H1 (cell line): ENCODE measurements around the gene RNF10. TPM values are rescaled to one million over a fixed set of nuclear protein-coding genes. Genes with fewer than 3 reads are reported as not detected.

Experiments used
- CTCF ChIA-PET: fragments of 300-600 bp; sonication (Branson Sonifier 250); formaldehyde crosslinking; loops from one replicate; lab custom pipeline; 2021; ENCODE audit not compliant: partially characterized antibody; lab: Charles Lee
- POLR2A ChIA-PET: fragments of 300-600 bp; sonication (Branson Sonifier 250); formaldehyde crosslinking; loops from one replicate; lab custom pipeline; 2021; ENCODE audit warnings: inconsistent platforms; ENCODE audit not compliant: partially characterized antibody; lab: Charles Lee
- DNase-seq, 2 experiments: peaks; one replicate each; pipeline versions ENCODE4 v3.0.0 to v3.0.0-alpha.2; 2010 to 2022; ENCODE audit warnings: low spot score in 2 of 2, low read depth in 1 of 2, mixed read lengths in 1 of 2
- FAIRE-seq: peaks from 2 replicates; lab custom pipeline; 2011; peaks lifted over from hg19 to GRCh38; lab: Jason Lieb, UNC
- H2AFZ ChIP-seq: 2 replicates; pipeline ENCODE4 v1.8.1; 2012; ENCODE audit warnings: low read length, inconsistent platforms
- H2AK5ac ChIP-seq: 2 replicates; pipeline ENCODE4 v1.6.1; 2013; ENCODE audit warnings: low read depth, low read length
- H2BK120ac ChIP-seq: replicated peaks from 2 replicates; pipeline ENCODE3; 2013; ENCODE audit warnings: low read depth, low read length, inconsistent platforms
- H2BK12ac ChIP-seq: 2 replicates; pipeline ENCODE4 v1.6.1; 2013; ENCODE audit warnings: low read depth, low read length
- H2BK15ac ChIP-seq: 2 replicates; pipeline ENCODE4 v1.6.1; 2013; ENCODE audit warnings: low read length
- H2BK20ac ChIP-seq: 2 replicates; pipeline ENCODE4 v1.6.1; 2013; ENCODE audit warnings: low read length
- H2BK5ac ChIP-seq: 2 replicates; pipeline ENCODE4 v1.6.1; 2013; ENCODE audit warnings: low read depth, low read length
- H3K14ac ChIP-seq: 2 replicates; pipeline ENCODE4 v1.6.1; 2013; ENCODE audit warnings: inconsistent platforms; ENCODE audit not compliant: insufficient read length
- H3K18ac ChIP-seq: 2 replicates; pipeline ENCODE4 v1.6.1; 2013; ENCODE audit warnings: low read length; ENCODE audit errors: extremely low read depth
- H3K23ac ChIP-seq: 2 replicates; pipeline ENCODE4 v1.6.1; 2013; ENCODE audit warnings: inconsistent platforms; ENCODE audit not compliant: insufficient read length
- H3K23me2 ChIP-seq: 2 replicates; pipeline ENCODE4 v1.6.1; 2013; ENCODE audit warnings: low read depth, low read length
- H3K27ac ChIP-seq: 2 replicates; pipeline ENCODE4 v1.6.1; 2011; ENCODE audit warnings: low read depth, low read length, inconsistent platforms
- H3K27me3 ChIP-seq, 4 experiments: replicated peaks in 1 of 4; 1 replicate in 1 of 4; 2 replicates in 3 of 4; pipeline versions ENCODE4 v1.6.1 to v1.8.1; 2011 to 2013; ENCODE audit warnings: low read length in 3 of 4, mild to moderate bottlenecking in 3 of 4, inconsistent platforms in 2 of 4, mixed read lengths in 2 of 4, moderate library complexity in 1 of 4; ENCODE audit not compliant: control insufficient read depth in 3 of 4, insufficient read depth in 3 of 4; ENCODE audit errors: extremely low read depth in 1 of 4
- H3K36me3 ChIP-seq, 4 experiments: 2 replicates each; pipeline versions ENCODE4 v1.6.1 to v1.8.1; 2011 to 2013; ENCODE audit warnings: mild to moderate bottlenecking in 4 of 4, low read length in 3 of 4, moderate library complexity in 2 of 4, control low read depth in 1 of 4, inconsistent platforms in 1 of 4; ENCODE audit not compliant: insufficient read depth in 4 of 4, control insufficient read depth in 2 of 4
- H3K4ac ChIP-seq: replicated peaks from 2 replicates; pipeline ENCODE3; 2013; ENCODE audit warnings: low read length, low read depth, mixed read lengths, inconsistent platforms; ENCODE audit not compliant: insufficient read length
- H3K4me1 ChIP-seq, 4 experiments: replicated peaks in 1 of 4; 1 replicate in 1 of 4; 2 replicates in 3 of 4; pipeline versions ENCODE4 v1.6.1 to v1.8.1; 2011 to 2013; ENCODE audit warnings: low read length in 3 of 4, inconsistent platforms in 2 of 4, mixed read lengths in 1 of 4; ENCODE audit not compliant: insufficient read depth in 4 of 4, control insufficient read depth in 3 of 4
- H3K4me2 ChIP-seq, 2 experiments: 2 replicates each; pipeline versions ENCODE4 v1.6.1 to v1.8.1; 2011 to 2013; ENCODE audit warnings: low read depth in 2 of 2, low read length in 2 of 2, control low read depth in 1 of 2, inconsistent platforms in 1 of 2, mild to moderate bottlenecking in 1 of 2; ENCODE audit not compliant: insufficient read depth in 1 of 2
- H3K4me3 ChIP-seq, 4 experiments: fragments of 200-600, 300-600 bp in 1 of 4; sonication (generic), shearing (Covaris generic), sonication (Bioruptor Twin) in 1 of 4; 2 replicates each; pipeline versions ENCODE4 v1.5.1 to v1.8.1; 2011 to 2016; ENCODE audit warnings: low read length in 4 of 4, low read depth in 3 of 4, control low read depth in 2 of 4, inconsistent platforms in 2 of 4, mild to moderate bottlenecking in 2 of 4, mixed read lengths in 1 of 4, moderate library complexity in 1 of 4; ENCODE audit not compliant: insufficient read depth in 2 of 4; ENCODE audit errors: extremely low read depth in 1 of 4
- H3K56ac ChIP-seq: replicated peaks from 2 replicates; pipeline ENCODE3; 2013; ENCODE audit warnings: low read depth, mild to moderate bottlenecking, mixed read lengths, low read length, inconsistent platforms; ENCODE audit not compliant: insufficient read length
- H3K79me1 ChIP-seq: 2 replicates; pipeline ENCODE4 v1.6.1; 2013; ENCODE audit warnings: low read depth, low read length, control low read depth
- H3K79me2 ChIP-seq, 2 experiments: 2 replicates each; pipeline versions ENCODE4 v1.6.1 to v1.8.1; 2012 to 2013; ENCODE audit warnings: low read length in 2 of 2, mild to moderate bottlenecking in 2 of 2, inconsistent platforms in 1 of 2; ENCODE audit not compliant: insufficient read depth in 2 of 2, control insufficient read depth in 1 of 2
- H3K9ac ChIP-seq, 4 experiments: replicated peaks in 1 of 4; 1 replicate in 1 of 4; 2 replicates in 3 of 4; pipeline versions ENCODE4 v1.6.1 to v1.8.1; 2011 to 2013; ENCODE audit warnings: low read depth in 3 of 4, low read length in 3 of 4, control low read depth in 2 of 4, mild to moderate bottlenecking in 2 of 4, moderate library complexity in 2 of 4, inconsistent platforms in 1 of 4; ENCODE audit errors: extremely low read depth in 1 of 4
- H3K9me3 ChIP-seq, 2 experiments: 2 replicates each; pipeline versions ENCODE4 v1.6.1 to v1.8.1; 2012 to 2013; ENCODE audit warnings: mild to moderate bottlenecking in 2 of 2, moderate library complexity in 2 of 2, control low read depth in 1 of 2, inconsistent platforms in 1 of 2, low read depth in 1 of 2, low read length in 1 of 2, mixed read lengths in 1 of 2; ENCODE audit not compliant: insufficient read depth in 2 of 2
- H4K20me1 ChIP-seq, 2 experiments: replicated peaks in 1 of 2; 2 replicates each; pipeline versions ENCODE3 to v1.8.1; 2011 to 2013; ENCODE audit warnings: inconsistent platforms in 2 of 2, low read length in 2 of 2, mild to moderate bottlenecking in 1 of 2; ENCODE audit not compliant: insufficient read depth in 2 of 2, control insufficient read depth in 1 of 2
- H4K5ac ChIP-seq: 2 replicates; pipeline ENCODE4 v1.6.1; 2013; ENCODE audit warnings: low read length, low read depth, mixed read lengths, inconsistent platforms; ENCODE audit not compliant: insufficient read length
- H4K8ac ChIP-seq: 2 replicates; pipeline ENCODE4 v1.8.0; 2013; ENCODE audit warnings: mild to moderate bottlenecking, moderate library complexity, low read length, inconsistent platforms; ENCODE audit not compliant: insufficient read depth; ENCODE audit errors: extremely low read depth
- H4K91ac ChIP-seq: replicated peaks from 2 replicates; pipeline ENCODE3; 2013; ENCODE audit warnings: low read length, mixed read lengths, inconsistent platforms; ENCODE audit not compliant: insufficient read length
- BRCA1 ChIP-seq: IDR thresholded peaks from 2 replicates; pipeline ENCODE4 v1.6.1; 2012; ENCODE audit warnings: low read depth, low read length, improper control_type of control experiment
- MAFK ChIP-seq: IDR thresholded peaks from 2 replicates; pipeline ENCODE4 v1.6.1; 2012; ENCODE audit warnings: low read depth, mild to moderate bottlenecking, improper control_type of control experiment, low read length
- SP1 ChIP-seq: IDR thresholded peaks from 2 replicates; pipeline ENCODE4 v1.6.1; 2011; ENCODE audit warnings: low read depth, low read length
- SP2 ChIP-seq: IDR thresholded peaks from 2 replicates; pipeline ENCODE4 v1.6.1; 2012; ENCODE audit warnings: mild to moderate bottlenecking, low read length, inconsistent platforms
- SRF ChIP-seq: IDR thresholded peaks from 2 replicates; pipeline ENCODE4 v1.6.1; 2011; ENCODE audit warnings: mild to moderate bottlenecking, low read depth, low read length, moderate library complexity
- TCF12 ChIP-seq: IDR thresholded peaks from 2 replicates; pipeline ENCODE4 v1.6.1; 2011; ENCODE audit warnings: low read depth, mild to moderate bottlenecking, low read length
- WGBS, 2 experiments: shearing (Covaris generic) in 1 of 2; methylation state at CpG; one replicate each; pipeline versions ENCODE4 v1.1.6 to v1.1.7; 2013 to 2015; ENCODE audit warnings: low lambda C conversion rate in 2 of 2, mixed read lengths in 2 of 2, inconsistent platforms in 1 of 2, low coverage in 1 of 2, missing lambda C conversion rate in 1 of 2; ENCODE audit not compliant: insufficient replicate concordance in 2 of 2, insufficient coverage in 1 of 2, insufficient read length in 1 of 2; ENCODE audit errors: extremely low coverage in 1 of 2, missing lambda C conversion rate in 1 of 2; 5-methylcytosine and 5-hydroxymethylcytosine counted together
- polyA plus RNA-seq, 7 experiments: library from polyadenylated mRNA; depleted of rRNA in 3 of 7; stranded (reverse) in 5 of 7; unstranded in 2 of 7; fragments of >200 nt in 5 of 7; fragments of 200-250 nt in 2 of 7; gene quantifications; 1 replicate in 5 of 7; 2 replicates in 1 of 7; 4 replicates in 1 of 7; pipeline versions ENCODE4 v1.2.1 to v1.2.3, GENCODE V29; 2011 to 2013; ENCODE audit warnings: missing spikeins in 2 of 7, mixed read lengths in 2 of 7
- total RNA-seq: library from RNA; stranded (reverse); fragmentation: NEBNext Ultra II Directional; extraction: Animal tissue kit (Norgen Biotek cat#: 25700); gene quantifications from 2 replicates; pipeline ENCODE4 v1.2.1, GENCODE V29; 2021

RNF10 gene
- total and polyA plus RNA-seq, 2 of the 8 experiments (the other 6 are each of a cell fraction or from before 2014, with no cell fraction given), result 71.6 to 171 TPM

DNA sequence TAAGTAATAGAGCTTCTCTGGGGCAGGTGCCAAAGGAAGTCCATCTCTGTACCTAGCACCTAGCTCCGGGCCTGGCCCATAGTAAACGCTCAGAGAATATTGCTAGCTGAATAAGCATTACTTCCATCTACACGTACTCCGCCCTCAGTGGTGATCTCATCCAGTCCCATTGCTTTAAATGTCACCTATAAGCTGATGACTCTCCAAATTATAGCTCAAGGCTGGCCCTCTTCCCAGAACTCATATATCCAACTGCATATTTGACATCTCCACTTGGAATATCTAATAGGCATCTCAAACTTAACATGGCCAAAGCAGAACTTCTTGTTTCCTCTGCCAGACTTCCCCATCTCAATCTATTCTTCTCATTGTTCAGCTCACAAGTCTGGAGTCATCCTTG, 45.1 kb upstream of the RNF10 start:
- CTCF ChIA-PET, result interaction anchor here (1.0 to 6.6 kb wide), 3 partner anchors 10 to 30 kb away, joined by 3 to 47 read pairs (median 6); partner anchors contain the start of gene SRSF9
- H3K79me1 ChIP-seq, result no peaks in the 10 kb centered on the region
- no peaks in the 10 kb centered on the region for H4K20me1 ChIP-seq
- H3K23ac ChIP-seq, result no peak overlapping the region
- H2BK20ac ChIP-seq, result no peak overlapping the region
- no peak overlapping the region for H2BK5ac ChIP-seq
- TF ChIP-seq BRCA1 (no peak), SRF (no peak), SP2 (no peak), TCF12 (no peak), SP1 (no peak), MAFK (no peak)
- no peaks in the 10 kb centered on the region for H3K79me2 ChIP-seq
- H2AFZ ChIP-seq, result no peak overlapping the region
- no peak overlapping the region for H2BK15ac ChIP-seq
- no peaks in the 10 kb centered on the region; a peak in 1 of 7 replicates for H3K27me3 ChIP-seq
- no peak overlapping the region for H3K4me3 ChIP-seq
- H3K36me3 ChIP-seq, result peaks cover 0 to 2% (median 0%) of the 10 kb centered on the region in 4 experiments; a peak in 2 of 8 replicates
- FAIRE-seq, result no peak
- no peak overlapping the region for H3K4ac ChIP-seq
- H3K14ac ChIP-seq, result no peak overlapping the region
- H2AK5ac ChIP-seq, result no peak overlapping the region
- H3K4me1 ChIP-seq, result no peaks in the 10 kb centered on the region
- H4K91ac ChIP-seq, result no peak overlapping the region
- H3K56ac ChIP-seq, result no peak overlapping the region
- WGBS, 2 experiments, result 93% methylated on average over 4 of the region's 4 CpGs; no CpG with 5 or more reads in 1 of the 2 experiments
- H3K4me2 ChIP-seq, result no peak overlapping the region
- no peak overlapping the region for H4K5ac ChIP-seq
- H4K8ac ChIP-seq, result no peak overlapping the region
- H2BK120ac ChIP-seq, result no peak overlapping the region
- H3K9me3 ChIP-seq, result no peaks in the 10 kb centered on the region; a peak in 1 of 4 replicates
- H3K9ac ChIP-seq, result no peak overlapping the region
- no peak overlapping the region for H3K18ac ChIP-seq
- no peak for DNase-seq
- no peak overlapping the region for H3K27ac ChIP-seq
- H3K23me2 ChIP-seq, result no peaks in the 10 kb centered on the region
- H2BK12ac ChIP-seq, result no peak overlapping the region
- POLR2A ChIA-PET, result interaction anchor here (1.1 to 4.6 kb wide), 5 partner anchors 10 to 33 kb away, joined by 3 to 25 read pairs (median 5); partner anchors contain the start of gene SRSF9
